Fibroblast of lung (primary cell): ENCODE data around the gene DNAI7. TPM values are rescaled to one million over a fixed set of nuclear protein-coding genes. Genes with fewer than 3 reads are reported as not detected.

Experiments
- DNase-seq, 2 donors: peaks; one replicate each; pipeline versions ENCODE4 v3.0.0 to v3.0.0-alpha.2; 2010; ENCODE audit warnings: low read depth in 2 of 2
- H2AFZ ChIP-seq: 2 replicates; pipeline ENCODE4 v1.5.1; 2012; ENCODE audit warnings: low read length, control low read depth, inconsistent platforms
- H3K27ac ChIP-seq: 2 replicates; pipeline ENCODE4 v1.5.1; 2011; ENCODE audit warnings: low read length, control low read depth; ENCODE audit not compliant: insufficient read depth
- H3K27me3 ChIP-seq: 2 replicates; pipeline ENCODE4 v1.5.1; 2011; ENCODE audit warnings: mild to moderate bottlenecking, low read length; ENCODE audit not compliant: control insufficient read depth, insufficient read depth
- H3K36me3 ChIP-seq: 2 replicates; pipeline ENCODE4 v1.5.1; 2011; ENCODE audit warnings: low read length; ENCODE audit not compliant: control insufficient read depth, insufficient read depth
- H3K4me1 ChIP-seq: 2 replicates; pipeline ENCODE4 v1.5.1; 2011; ENCODE audit warnings: low read length; ENCODE audit not compliant: control insufficient read depth, insufficient read depth; ENCODE audit errors: extremely low read depth
- H3K4me2 ChIP-seq: 2 replicates; pipeline ENCODE4 v1.5.1; 2011; ENCODE audit warnings: low read length, control low read depth; ENCODE audit not compliant: insufficient read depth; ENCODE audit errors: extremely low read depth
- H3K4me3 ChIP-seq, 4 experiments: fragments of 200-600 bp in 1 of 4; sonication (generic) in 1 of 4; replicated peaks in 1 of 4; 2 replicates each; pipeline ENCODE4 v1.5.1; 2011 to 2016; ENCODE audit warnings: low read length in 4 of 4, low read depth in 3 of 4, mild to moderate bottlenecking in 3 of 4, control low read depth in 2 of 4, inconsistent platforms in 1 of 4, mixed read lengths in 1 of 4; ENCODE audit not compliant: insufficient read depth in 1 of 4; ENCODE audit errors: control extremely low read depth in 1 of 4
- H3K79me2 ChIP-seq: 2 replicates; pipeline ENCODE4 v1.5.1; 2012; ENCODE audit warnings: mild to moderate bottlenecking, low read length, inconsistent platforms; ENCODE audit not compliant: control insufficient read depth, insufficient read depth
- H3K9ac ChIP-seq: 2 replicates; pipeline ENCODE4 v1.5.1; 2011; ENCODE audit warnings: mild to moderate bottlenecking, low read length, control low read depth; ENCODE audit not compliant: insufficient read depth
- H3K9me3 ChIP-seq: 2 replicates; pipeline ENCODE4 v1.5.1; 2012; ENCODE audit warnings: low read depth, low read length; ENCODE audit not compliant: control insufficient read depth, insufficient read depth
- H4K20me1 ChIP-seq: 2 replicates; pipeline ENCODE4 v1.5.1; 2011; ENCODE audit warnings: low read length; ENCODE audit not compliant: control insufficient read depth, insufficient read depth; ENCODE audit errors: extremely low read depth
- EZH2 ChIP-seq: IDR thresholded peaks from 2 replicates; pipeline ENCODE4 v1.5.1; 2012; ENCODE audit warnings: low read length, control low read depth, mild to moderate bottlenecking; ENCODE audit errors: missing control alignments
- polyA minus RNA-seq: library from RNA; depleted of rRNA, polyadenylated mRNA; stranded (reverse); fragments of >200 nt; gene quantifications from 2 replicates; pipeline ENCODE4 v1.2.3, GENCODE V29; 2011; ENCODE audit warnings: low replicate concordance
- polyA plus RNA-seq, 2 donors: library from polyadenylated mRNA; depleted of rRNA in 1 of 2; stranded (reverse) in 1 of 2; unstranded in 1 of 2; fragments of >200 nt; gene quantifications; 2 replicates each; pipeline ENCODE4 v1.2.1, GENCODE V29; 2011 to 2012; ENCODE audit warnings: missing spikeins in 1 of 2
- total RNA-seq: library from RNA; depleted of rRNA; stranded (reverse); fragments of >200 nt; gene quantifications from 2 replicates; pipeline ENCODE4 v1.2.1, GENCODE V29; 2014
- TF ChIP-seq, protein P1 (sequence below), 2 donors: IDR thresholded peaks in 1 of 2; conservative IDR thresholded peaks in 1 of 2; 1 replicate in 1 of 2; 2 replicates in 1 of 2; pipeline ENCODE4 v1.5.1; 2011 to 2012; ENCODE audit warnings: low read length in 2 of 2, control low read depth in 1 of 2, inconsistent platforms in 1 of 2, low read depth in 1 of 2, mild to moderate bottlenecking in 1 of 2

Gene DNAI7, protein sequence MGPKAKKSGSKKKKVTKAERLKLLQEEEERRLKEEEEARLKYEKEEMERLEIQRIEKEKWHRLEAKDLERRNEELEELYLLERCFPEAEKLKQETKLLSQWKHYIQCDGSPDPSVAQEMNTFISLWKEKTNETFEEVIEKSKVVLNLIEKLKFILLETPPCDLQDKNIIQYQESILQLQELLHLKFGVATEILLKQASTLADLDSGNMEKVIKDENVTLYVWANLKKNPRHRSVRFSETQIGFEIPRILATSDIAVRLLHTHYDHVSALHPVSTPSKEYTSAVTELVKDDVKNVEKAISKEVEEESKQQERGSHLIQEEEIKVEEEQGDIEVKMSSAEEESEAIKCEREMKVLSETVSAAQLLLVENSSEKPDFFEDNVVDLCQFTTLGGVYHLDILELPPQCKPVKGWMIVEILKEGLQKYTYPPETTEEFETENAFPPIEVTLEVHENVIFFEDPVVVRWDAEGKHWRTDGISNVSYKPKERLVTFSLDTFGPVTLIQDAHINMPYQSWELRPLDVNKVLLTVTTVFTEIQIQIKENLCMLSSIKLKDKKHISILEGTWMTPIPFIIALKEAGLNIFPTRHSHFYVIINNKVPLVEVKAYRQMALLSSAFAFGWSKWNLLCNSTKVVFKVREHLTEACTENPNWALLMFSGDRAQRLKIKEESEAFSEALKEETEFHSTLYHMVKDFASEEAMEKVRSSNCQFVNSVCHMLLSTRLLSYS
- total RNA-seq (0.17 and 0.26 TPM in 2 replicates), polyA plus RNA-seq (0.14 and 0.23 TPM in 2 replicates), polyA minus RNA-seq (not detected in 2 replicates)
- polyA plus RNA-seq (2012) = 0.13 and 0.17 TPM in 2 replicates

DNA sequence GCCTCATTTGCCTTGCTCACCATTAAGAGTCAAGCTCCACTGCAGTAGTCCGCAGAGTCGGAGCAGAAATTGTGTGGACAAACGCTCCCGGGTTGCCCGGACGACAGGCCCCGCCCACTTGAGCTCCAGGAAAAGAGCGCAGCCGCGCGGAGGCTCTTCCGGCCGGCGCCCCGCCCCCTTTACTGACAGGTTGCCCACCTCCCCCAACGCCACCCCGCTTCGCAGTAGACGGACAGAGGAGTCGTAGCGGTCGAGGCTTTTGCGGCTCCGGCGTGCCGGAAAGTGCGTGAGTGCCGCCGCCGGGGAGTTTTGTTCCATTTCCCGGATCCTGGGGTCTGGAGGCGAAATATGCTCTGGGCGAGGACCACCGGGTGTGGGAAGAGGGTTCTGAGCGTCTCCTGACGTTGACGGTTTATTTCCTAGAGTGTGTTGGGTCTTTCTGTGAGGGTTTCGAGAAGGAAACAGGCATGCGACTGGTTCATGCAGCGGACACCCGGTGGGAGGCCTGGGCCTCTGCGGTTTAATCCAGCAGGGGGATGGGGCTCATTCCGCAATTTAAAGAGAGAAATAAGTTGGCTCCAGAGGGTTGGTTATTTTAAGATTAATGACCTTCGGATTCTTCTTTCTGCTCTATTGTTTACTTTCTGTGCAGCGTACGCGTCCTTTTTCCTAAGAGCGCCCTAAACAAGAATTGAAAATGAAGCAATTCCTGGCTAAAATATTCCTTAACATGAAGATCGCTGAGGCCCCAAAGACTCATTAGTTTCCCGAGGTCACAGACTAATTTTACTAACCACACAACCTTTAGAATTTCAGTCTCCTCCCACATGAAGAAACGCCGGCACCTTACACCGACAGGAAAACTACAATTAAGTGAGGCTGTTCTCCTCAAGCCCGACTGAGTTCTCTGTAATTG lies at the start of gene DNAI7, which contains the start of gene ETFRF1:
Gene DNAI7, minus strand, starts transcription at position 105 of the 916 bp plus-strand sequence. Its CDS starts 82 bp downstream, at position 23.
Gene ETFRF1, plus strand, starts transcription at position 182 of the 916 bp plus-strand sequence. CDS start 8,720 bp downstream, outside the sequence.
- Histone ChIP-seq H2AFZ (peak within 1 kb of the TSS; percentile 97), H3K27me3 (no peaks in the 10 kb centered on the region), H3K4me2 (peak within 1 kb of the TSS; percentile 88), H3K9ac (peak within 1 kb of the TSS; percentile 90), H3K4me1 (no peaks in the 10 kb centered on the region), H3K27ac (peak within 1 kb of the TSS; percentile 98), H3K79me2 (peaks cover 6% of the 10 kb centered on the region), H3K36me3 (no peaks in the 10 kb centered on the region), H3K4me3 (peak within 1 kb of the TSS; percentile 81 to 97 (median 89)), H3K9me3 (no peaks in the 10 kb centered on the region), H4K20me1 (no peaks in the 10 kb centered on the region)
- TF ChIP-seq, protein P1, sequence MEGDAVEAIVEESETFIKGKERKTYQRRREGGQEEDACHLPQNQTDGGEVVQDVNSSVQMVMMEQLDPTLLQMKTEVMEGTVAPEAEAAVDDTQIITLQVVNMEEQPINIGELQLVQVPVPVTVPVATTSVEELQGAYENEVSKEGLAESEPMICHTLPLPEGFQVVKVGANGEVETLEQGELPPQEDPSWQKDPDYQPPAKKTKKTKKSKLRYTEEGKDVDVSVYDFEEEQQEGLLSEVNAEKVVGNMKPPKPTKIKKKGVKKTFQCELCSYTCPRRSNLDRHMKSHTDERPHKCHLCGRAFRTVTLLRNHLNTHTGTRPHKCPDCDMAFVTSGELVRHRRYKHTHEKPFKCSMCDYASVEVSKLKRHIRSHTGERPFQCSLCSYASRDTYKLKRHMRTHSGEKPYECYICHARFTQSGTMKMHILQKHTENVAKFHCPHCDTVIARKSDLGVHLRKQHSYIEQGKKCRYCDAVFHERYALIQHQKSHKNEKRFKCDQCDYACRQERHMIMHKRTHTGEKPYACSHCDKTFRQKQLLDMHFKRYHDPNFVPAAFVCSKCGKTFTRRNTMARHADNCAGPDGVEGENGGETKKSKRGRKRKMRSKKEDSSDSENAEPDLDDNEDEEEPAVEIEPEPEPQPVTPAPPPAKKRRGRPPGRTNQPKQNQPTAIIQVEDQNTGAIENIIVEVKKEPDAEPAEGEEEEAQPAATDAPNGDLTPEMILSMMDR (conservative IDR thresholded peaks at IDR 0.05 in 1 of 2, IDR thresholded peaks at IDR 0.05 in 1 of 2; ENCODE audit: low read depth in 1 of 2, low read length in 2 of 2) = peak in 1 of 2 donors; percentile 4
- no peak for TF ChIP-seq EZH2
- DNase-seq = peak; percentile 91 to 93

DNA sequence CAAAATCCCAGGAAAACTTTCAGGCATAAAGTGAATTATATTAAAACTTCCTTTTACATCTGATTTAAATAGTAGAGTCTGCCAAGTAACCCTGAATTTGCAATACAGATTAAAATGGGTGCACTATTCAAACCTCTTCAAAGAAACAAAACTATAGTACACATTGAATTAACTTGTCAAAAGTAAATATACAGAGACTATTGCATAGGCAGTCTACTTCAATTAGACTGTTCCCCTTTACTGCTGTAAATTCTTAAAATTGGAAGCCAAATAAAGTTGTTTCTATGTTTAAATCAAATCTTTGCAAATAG lies 48.7 kb upstream of the DNAI7 start:
- no peaks in the 10 kb centered on the region for H3K36me3 ChIP-seq
- no peak for DNase-seq
- H3K79me2 ChIP-seq = peaks cover 31% of the 10 kb centered on the region
- no peak overlapping the region for H3K4me3 ChIP-seq
- no peak overlapping the region for H2AFZ ChIP-seq
- no peaks in the 10 kb centered on the region for H3K9me3 ChIP-seq
- peaks cover 5% of the 10 kb centered on the region for H3K4me1 ChIP-seq
- no peak overlapping the region for H3K9ac ChIP-seq
- H3K27me3 ChIP-seq = no peaks in the 10 kb centered on the region
- H3K27ac ChIP-seq = no peak overlapping the region
- no peaks in the 10 kb centered on the region for H4K20me1 ChIP-seq
- TF ChIP-seq EZH2 = no peak
- TF ChIP-seq, protein P1 (conservative IDR thresholded peaks at IDR 0.05 in 1 of 2, IDR thresholded peaks at IDR 0.05 in 1 of 2; ENCODE audit: low read depth in 1 of 2, low read length in 2 of 2) = no peak
- no peak overlapping the region for H3K4me2 ChIP-seq
